Astrocyte (in vitro differentiated cells and primary cell): ENCODE measurements around the gene INPP5A.

Experiments used
- CTCF ChIP-seq: IDR thresholded peaks from 2 replicates; pipeline ENCODE4 v1.5.1; 2011; ENCODE audit warnings: low read depth, mild to moderate bottlenecking, inconsistent platforms, low read length, moderate library complexity; ENCODE audit not compliant: insufficient read depth
- EZH2 ChIP-seq: IDR thresholded peaks from 2 replicates; pipeline ENCODE4 v1.6.1; 2012; ENCODE audit warnings: mild to moderate bottlenecking, low read length, inconsistent platforms; ENCODE audit not compliant: insufficient read depth

GRCh38 chr10:132705173-132705572 lies 167.6 kb downstream of the INPP5A start:
- TF ChIP-seq CTCF = no peak
- no peak for TF ChIP-seq EZH2
